HuH-7 (cell line): ENCODE data around the gene SGSH.
A peak's percentile ranks its signal among the peaks of the same experiment; 100 is the strongest.
"Not testable (repeated sequence)": the region's sequence is repeated elsewhere in the genome, so short reads cannot be mapped to it uniquely, and the experiment has no call there.

Experiments
- DNase-seq: peaks from one replicate; pipeline ENCODE4 v3.0.0; 2011; ENCODE audit warnings: low spot score

Gene SGSH

GRCh38 chr17:80210348-80211108 lies 9.6 kb downstream of the SGSH start:
- no peak for DNase-seq

- no peak for DNase-seq
Observed at GRCh38 chr17:80209765-80210164, 10.4 kb downstream of the SGSH start.

GRCh38 chr17:80208050-80208449 lies 12.1 kb downstream of the SGSH start:
- DNase-seq, result no peak

GRCh38 chr17:80205811-80206210 lies 14.3 kb downstream of the SGSH start:
- DNase-seq, result no peak

- DNase-seq, result no peak
Observed at GRCh38 chr17:80204626-80205468, 15.3 kb downstream of the SGSH start.

- DNase-seq, result no peak
Observed at GRCh38 chr17:80203471-80203963, 16.6 kb downstream of the SGSH start.

GRCh38 chr17:80202197-80202596 lies 17.9 kb downstream of the SGSH start:
- no peak for DNase-seq

GRCh38 chr17:80201446-80201845 lies 18.7 kb downstream of the SGSH start:
- no peak for DNase-seq

GRCh38 chr17:80199295-80199694 lies 20.8 kb downstream of the SGSH start:
- DNase-seq, result not testable (repeated sequence)

- DNase-seq, result no peak
Observed at GRCh38 chr17:80198144-80198661, 21.9 kb downstream of the SGSH start.

GRCh38 chr17:80196652-80197051 lies 23.5 kb downstream of the SGSH start:
- DNase-seq, result no peak

GRCh38 chr17:80195671-80196529 lies 24.2 kb downstream of the SGSH start:
- peak; percentile 51 for DNase-seq

GRCh38 chr17:80195141-80195540 lies 25.0 kb downstream of the SGSH start:
- DNase-seq, result no peak

- no peak for DNase-seq
Observed at GRCh38 chr17:80191865-80192661, 28.1 kb downstream of the SGSH start.

- DNase-seq, result no peak
Observed at GRCh38 chr17:80191192-80191591, 28.9 kb downstream of the SGSH start.

- DNase-seq, result no peak
Observed at GRCh38 chr17:80190716-80191115, 29.4 kb downstream of the SGSH start.

GRCh38 chr17:80189611-80190010 lies 30.5 kb downstream of the SGSH start:
- DNase-seq, result no peak

GRCh38 chr17:80187515-80187941 lies 32.6 kb downstream of the SGSH start:
- DNase-seq, result no peak

GRCh38 chr17:80187090-80187489 lies 33.0 kb downstream of the SGSH start:
- DNase-seq, result no peak

GRCh38 chr17:80185968-80186367 lies 34.2 kb downstream of the SGSH start:
- DNase-seq, result no peak

- no peak for DNase-seq
Observed at GRCh38 chr17:80184423-80184714, 35.8 kb downstream of the SGSH start.
